Small intestine (tissue), 7 donors: Measurements from ENCODE around the gene BARHL1. TPM values are rescaled to one million over a fixed set of nuclear protein-coding genes. Genes with fewer than 3 reads are reported as not detected.

ENCODE experiments used
- DNase-seq, 2 donors: peaks; one replicate each; pipeline versions ENCODE4 v3.0.0 to v3.0.0-alpha.2; 2013
- FAIRE-seq: peaks from 2 replicates; lab custom pipeline; 2012; peaks lifted over from hg19 to GRCh38; lab: Jason Lieb, UNC
- H3K27ac ChIP-seq, 3 donors: one replicate each; pipeline ENCODE4 v1.5.1; 2013; ENCODE audit warnings: low read length in 2 of 3, mild to moderate bottlenecking in 2 of 3, control low read depth in 1 of 3, inconsistent platforms in 1 of 3, low read depth in 1 of 3, moderate library complexity in 1 of 3
- H3K27me3 ChIP-seq, 3 donors: one replicate each; pipeline ENCODE4 v1.6.1; 2013; ENCODE audit warnings: low read length in 3 of 3, inconsistent platforms in 1 of 3; ENCODE audit not compliant: control insufficient read depth in 3 of 3, insufficient read depth in 3 of 3
- H3K36me3 ChIP-seq, 3 donors: one replicate each; pipeline ENCODE4 v1.6.1; 2013; ENCODE audit warnings: low read length in 3 of 3, inconsistent platforms in 1 of 3, low read depth in 1 of 3, mild to moderate bottlenecking in 1 of 3, moderate library complexity in 1 of 3; ENCODE audit not compliant: control insufficient read depth in 3 of 3, insufficient read depth in 2 of 3
- H3K4me1 ChIP-seq, 3 donors: one replicate each; pipeline ENCODE4 v1.6.1; 2013; ENCODE audit warnings: low read length in 2 of 3, inconsistent platforms in 1 of 3, low read depth in 1 of 3, mild to moderate bottlenecking in 1 of 3, moderate library complexity in 1 of 3; ENCODE audit not compliant: control insufficient read depth in 3 of 3, insufficient read depth in 2 of 3
- H3K4me3 ChIP-seq, 3 donors: one replicate each; pipeline ENCODE4 v1.5.1; 2013; ENCODE audit warnings: low read length in 3 of 3, control low read depth in 1 of 3, inconsistent platforms in 1 of 3, low read depth in 1 of 3, mild to moderate bottlenecking in 1 of 3, moderate library complexity in 1 of 3
- H3K9me3 ChIP-seq, 2 donors: one replicate each; pipeline ENCODE4 v1.6.1; 2013; ENCODE audit warnings: low read depth in 1 of 2, low read length in 1 of 2; ENCODE audit not compliant: control insufficient read depth in 2 of 2, insufficient read depth in 1 of 2
- WGBS, 3 donors: extraction: QIAGEN DNeasy Blood & Tissue Kit; methylation state at CpG; one replicate each; pipeline ENCODE4 v1.1.7; 2013; 5-methylcytosine and 5-hydroxymethylcytosine counted together
- polyA plus RNA-seq, 4 donors: library from polyadenylated mRNA; stranded (reverse) in 3 of 4; unstranded in 1 of 4; fragments of 200-250 nt in 3 of 4; fragments of 120-200 nt in 1 of 4; gene quantifications; one replicate each; pipeline versions ENCODE4 v1.2.1 to v1.2.3, GENCODE V29; 2013
- donor health status: healthy with polysubstance abuse.
- donor health status: control.
- donor health status: control.
- donor health status: Bipolar disorder and iron deficiency.
- donor health status: healthy.

The BARHL1 gene
- polyA plus RNA-seq, 4 donors: not detected

GRCh38 chr9:132548751-132549640 lies 33.4 kb upstream of the BARHL1 start:
- Histone ChIP-seq H3K27ac (no peak overlapping the region), H3K4me1 (peaks cover 0 to 20% (median 0%) of the 10 kb centered on the region in 3 donors), H3K36me3 (no peaks in the 10 kb centered on the region), H3K27me3 (peaks cover 0 to 22% (median 2%) of the 10 kb centered on the region in 3 donors), H3K4me3 (no peak overlapping the region), H3K9me3 (no peaks in the 10 kb centered on the region)
- no peak for FAIRE-seq
- 67 to 75% (median 71%) methylated on average over 17 of the region's 17 CpGs for WGBS, 3 donors
- no peak for DNase-seq

DNA sequence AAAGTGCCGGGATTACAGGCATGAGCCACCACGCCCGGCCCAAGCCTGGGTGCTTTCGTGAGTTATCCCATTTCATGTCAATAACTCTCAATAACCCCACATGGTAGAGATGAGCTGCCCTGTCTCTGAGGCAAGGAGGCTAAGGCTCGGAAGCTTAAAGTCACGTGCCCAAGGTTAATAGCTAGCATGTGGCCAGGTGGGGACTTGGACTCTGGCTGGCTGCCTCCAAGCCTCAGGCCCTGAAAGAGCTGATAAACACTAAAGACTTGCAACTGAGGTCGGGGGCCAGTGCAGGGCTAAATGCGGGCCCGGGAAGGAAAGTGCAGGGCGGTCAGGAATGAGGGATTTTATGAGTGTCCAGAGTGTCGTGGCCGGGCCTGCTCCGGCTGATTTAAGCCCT lies 30.9 kb upstream of the BARHL1 start:
- FAIRE-seq (no peak), DNase-seq (peak in 1 of 2 donors; percentile 85)
- Histone ChIP-seq H3K4me3 (no peak overlapping the region), H3K27ac (peak overlapping the region in 1 of 3 donors; percentile 29), H3K27me3 (peaks cover 0 to 17% (median 2%) of the 10 kb centered on the region in 3 donors), H3K36me3 (no peaks in the 10 kb centered on the region), H3K4me1 (peaks cover 0 to 13% (median 0%) of the 10 kb centered on the region in 3 donors), H3K9me3 (no peaks in the 10 kb centered on the region)
- WGBS, 3 donors: 20 to 64% (median 42%) methylated on average over 13 of the region's 13 CpGs

- DNase-seq (no peak), FAIRE-seq (no peak)
- Histone ChIP-seq H3K9me3 (no peaks in the 10 kb centered on the region), H3K27ac (peak overlapping the region in 1 of 3 donors; percentile 29), H3K27me3 (peaks cover 0 to 22% (median under 1%) of the 10 kb centered on the region in 3 donors), H3K4me3 (no peak overlapping the region), H3K4me1 (peaks cover 0 to 9% (median 0%) of the 10 kb centered on the region in 3 donors), H3K36me3 (no peaks in the 10 kb centered on the region)
- WGBS, 3 donors: 77 to 86% (median 78%) methylated on average over 12 of the region's 12 CpGs
Measured at GRCh38 chr9:132552041-132552440, 30.4 kb upstream of the BARHL1 start.

DNA sequence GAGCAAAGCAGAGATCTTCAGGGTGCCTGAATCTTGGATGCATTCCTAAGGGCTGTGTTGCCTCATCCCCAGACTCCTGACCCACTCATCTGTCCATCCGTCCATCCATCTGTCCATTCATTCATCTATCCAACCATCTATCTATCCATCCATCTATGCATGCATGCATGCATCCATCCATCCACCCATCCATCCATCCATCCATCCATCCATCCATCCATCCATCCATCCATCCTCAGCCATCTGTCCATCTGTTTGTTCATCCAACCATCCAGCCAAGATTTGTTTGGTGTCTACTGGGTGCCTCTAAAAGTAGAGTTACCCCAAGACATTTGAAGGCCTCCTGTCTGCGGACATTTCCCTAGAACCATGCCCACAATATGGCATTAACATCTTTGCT lies 27.7 kb upstream of the BARHL1 start:
- H3K27me3 ChIP-seq: peaks cover 0 to 27% (median 0%) of the 10 kb centered on the region in 3 donors
- peaks cover 0 to 5% (median 0%) of the 10 kb centered on the region in 3 donors for H3K4me1 ChIP-seq
- H3K36me3 ChIP-seq: no peaks in the 10 kb centered on the region
- DNase-seq (no peak), FAIRE-seq (no peak)
- no peak overlapping the region for H3K27ac ChIP-seq
- WGBS, 3 donors: 90 to 93% (median 92%) methylated on average over 2 of the region's 2 CpGs
- H3K9me3 ChIP-seq: no peaks in the 10 kb centered on the region
- no peak overlapping the region for H3K4me3 ChIP-seq

DNA sequence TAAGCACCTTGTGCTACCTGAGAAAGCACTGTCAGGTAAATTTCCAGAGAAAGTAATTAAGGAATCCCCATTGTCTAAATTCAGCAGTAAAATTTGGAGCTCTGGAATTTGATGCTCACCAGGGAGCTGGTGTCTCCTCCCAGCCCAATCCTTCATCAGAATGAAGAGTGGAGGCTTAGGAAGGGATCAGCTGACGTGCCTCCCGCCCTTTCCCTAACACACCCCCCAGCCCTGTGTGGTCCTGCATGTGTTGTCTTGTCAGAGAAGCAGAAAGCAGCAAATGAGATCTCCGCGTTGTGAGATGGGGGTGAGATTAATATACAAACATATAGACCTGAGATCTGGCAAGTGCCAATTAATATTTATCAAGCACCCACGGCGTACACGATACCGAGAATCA lies 26.9 kb upstream of the BARHL1 start:
- 65 to 70% (median 65%) methylated on average over 8 of the region's 8 CpGs for WGBS, 3 donors
- no peak overlapping the region for H3K4me3 ChIP-seq
- no peak for DNase-seq
- H3K27ac ChIP-seq: no peak overlapping the region
- no peak for FAIRE-seq
- H3K27me3 ChIP-seq: peaks cover 0 to 33% (median 0%) of the 10 kb centered on the region in 3 donors
- no peaks in the 10 kb centered on the region for H3K9me3 ChIP-seq
- H3K4me1 ChIP-seq: peaks cover 0 to 5% (median 0%) of the 10 kb centered on the region in 3 donors
- H3K36me3 ChIP-seq: no peaks in the 10 kb centered on the region

- FAIRE-seq (no peak), DNase-seq (no peak)
- Histone ChIP-seq H3K9me3 (no peaks in the 10 kb centered on the region), H3K36me3 (no peaks in the 10 kb centered on the region), H3K27ac (no peak overlapping the region), H3K27me3 (peaks cover 0 to 40% (median 0%) of the 10 kb centered on the region in 3 donors), H3K4me3 (no peak overlapping the region), H3K4me1 (peaks cover 0 to 5% (median 0%) of the 10 kb centered on the region in 3 donors)
- 53 to 64% (median 63%) methylated on average over 6 of the region's 6 CpGs for WGBS, 3 donors
Measured at GRCh38 chr9:132556235-132556634, 26.2 kb upstream of the BARHL1 start.

GRCh38 chr9:132556714-132557113 lies 25.7 kb upstream of the BARHL1 start:
- no peak for FAIRE-seq
- Histone ChIP-seq H3K36me3 (no peaks in the 10 kb centered on the region), H3K9me3 (no peaks in the 10 kb centered on the region), H3K4me1 (peaks cover 0 to 5% (median 0%) of the 10 kb centered on the region in 3 donors), H3K4me3 (no peak overlapping the region), H3K27me3 (peaks cover 0 to 42% (median 0%) of the 10 kb centered on the region in 3 donors), H3K27ac (no peak overlapping the region)
- no peak for DNase-seq
- WGBS, 3 donors: 74 to 77% (median 75%) methylated on average over 26 of the region's 26 CpGs

- 89 to 90% (median 89%) methylated on average over 15 of the region's 15 CpGs for WGBS, 3 donors
Measured at GRCh38 chr9:132557159-132557558, 25.2 kb upstream of the BARHL1 start.

More at GRCh38 chr9:132557159-132557558, 25.2 kb upstream of the BARHL1 start:
- H3K9me3 ChIP-seq: no peaks in the 10 kb centered on the region
- FAIRE-seq (no peak), DNase-seq (no peak)
- H3K4me1 ChIP-seq: peaks cover 0 to under 1% (median 0%) of the 10 kb centered on the region in 3 donors
- no peaks in the 10 kb centered on the region for H3K36me3 ChIP-seq
- H3K27me3 ChIP-seq: peaks cover 0 to 46% (median 0%) of the 10 kb centered on the region in 3 donors
- no peak overlapping the region for H3K27ac ChIP-seq
- H3K4me3 ChIP-seq: no peak overlapping the region
